ENCODE results near the gene RPS4Y1.
A peak's percentile ranks its signal among the peaks of the same experiment; 100 is the strongest.

The RPS4Y1 gene

GRCh38 chrY:2849368-2849767 lies 8.0 kb downstream of the RPS4Y1 start:
- Histone ChIP-seq H4K8ac (ENCODE audit: low read length) (no peak overlapping the region), H3K23ac (ENCODE audit: low read length in 2 of 2) (no peak overlapping the region), H3K9me3 (ENCODE audit: control insufficient read depth, low read length) (no peaks in the 10 kb centered on the region), H3K9ac (ENCODE audit: low read length) (no peak overlapping the region), H2BK5ac (ENCODE audit: low read depth, low read length, poor library complexity, severe bottlenecking) (no peak overlapping the region), H2BK15ac (ENCODE audit: low read depth, poor library complexity, severe bottlenecking) (no peak overlapping the region), H3K4me3 (ENCODE audit: insufficient read depth in 1 of 2, low read depth in 1 of 2, low read length in 2 of 2) (no peak overlapping the region), H3K27ac (ENCODE audit: low read length, poor library complexity, severe bottlenecking) (no peak overlapping the region), H2BK12ac (ENCODE audit: low read length in 2 of 2) (no peak overlapping the region), H3K4ac (ENCODE audit: low read depth in 1 of 2, low read length in 2 of 2) (no peak overlapping the region), H3K4me1 (ENCODE audit: control insufficient read depth, insufficient read depth, low read depth, low read length) (no peaks in the 10 kb centered on the region), H4K91ac (ENCODE audit: low read length) (no peak overlapping the region), H2BK120ac (ENCODE audit: low read depth, low read length) (no peak overlapping the region), H3K14ac (ENCODE audit: low read length in 2 of 2) (no peak overlapping the region), H2AFZ (ENCODE audit: low read depth, low read length) (no peak overlapping the region), H3K4me2 (ENCODE audit: low read length, poor library complexity, severe bottlenecking) (no peak overlapping the region), H3K36me3 (ENCODE audit: control insufficient read depth in 1 of 2, insufficient read depth in 2 of 2, low read depth in 1 of 2, low read length in 2 of 2) (peaks cover 0 to 22% of the 10 kb centered on the region in 2 experiments), H2AK5ac (ENCODE audit: low read length, severe bottlenecking) (no peak overlapping the region), H3K18ac (ENCODE audit: low read depth in 1 of 2, low read length in 2 of 2) (no peak overlapping the region), H3K79me1 (replicated peaks; ENCODE audit: low read length, poor library complexity, severe bottlenecking) (no peaks in the 10 kb centered on the region), H3K27me3 (ENCODE audit: control insufficient read depth in 1 of 2, insufficient read depth in 1 of 2, low read length in 2 of 2) (no peaks in the 10 kb centered on the region)
- DNase-seq: no peak
- WGBS: 100% methylated on average over 1 of the region's 1 CpG

DNA sequence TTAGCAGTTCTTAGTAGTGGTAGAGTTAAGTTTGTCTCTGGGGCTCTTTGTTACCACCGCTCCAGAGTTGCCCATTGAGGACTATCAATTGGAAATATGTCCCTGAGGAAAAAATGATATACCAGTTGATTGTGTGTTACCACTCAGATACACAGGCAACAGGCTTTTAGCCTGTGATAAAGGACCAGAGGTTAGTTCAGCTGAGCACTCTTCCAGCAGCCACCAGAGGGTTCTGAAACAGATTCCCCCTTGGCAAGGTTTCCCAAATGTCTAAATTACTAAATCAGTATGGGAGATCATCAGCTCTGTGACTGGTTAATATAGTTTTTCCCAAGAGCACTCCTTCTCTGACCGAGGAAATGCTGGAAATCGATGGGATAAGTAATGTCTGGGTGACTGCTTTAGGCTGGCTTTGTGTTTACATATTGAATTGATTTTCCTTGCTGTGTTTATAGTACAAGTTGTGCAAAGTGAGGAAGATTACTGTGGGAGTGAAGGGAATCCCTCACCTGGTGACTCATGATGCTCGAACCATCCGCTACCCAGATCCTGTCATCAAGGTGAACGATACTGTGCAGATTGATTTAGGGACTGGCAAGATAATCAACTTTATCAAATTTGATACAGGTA lies 12.9 kb downstream of the RPS4Y1 start:
- Histone ChIP-seq H3K79me1 (replicated peaks; ENCODE audit: low read length, poor library complexity, severe bottlenecking) (no peaks in the 10 kb centered on the region), H3K9ac (ENCODE audit: low read length) (no peak overlapping the region), H3K23ac (ENCODE audit: low read length in 2 of 2) (no peak overlapping the region), H2BK15ac (ENCODE audit: low read depth, poor library complexity, severe bottlenecking) (no peak overlapping the region), H3K4ac (ENCODE audit: low read depth in 1 of 2, low read length in 2 of 2) (no peak overlapping the region), H3K27ac (ENCODE audit: low read length, poor library complexity, severe bottlenecking) (no peak overlapping the region), H4K8ac (ENCODE audit: low read length) (no peak overlapping the region), H3K4me3 (ENCODE audit: insufficient read depth in 1 of 2, low read depth in 1 of 2, low read length in 2 of 2) (no peak overlapping the region), H2BK120ac (ENCODE audit: low read depth, low read length) (no peak overlapping the region), H2AK5ac (ENCODE audit: low read length, severe bottlenecking) (no peak overlapping the region), H3K9me3 (ENCODE audit: control insufficient read depth, low read length) (no peaks in the 10 kb centered on the region), H2BK12ac (ENCODE audit: low read length in 2 of 2) (no peak overlapping the region), H2AFZ (ENCODE audit: low read depth, low read length) (no peak overlapping the region), H3K27me3 (ENCODE audit: control insufficient read depth in 1 of 2, insufficient read depth in 1 of 2, low read length in 2 of 2) (no peaks in the 10 kb centered on the region), H3K4me1 (ENCODE audit: control insufficient read depth, insufficient read depth, low read depth, low read length) (no peaks in the 10 kb centered on the region), H4K91ac (ENCODE audit: low read length) (no peak overlapping the region), H2BK5ac (ENCODE audit: low read depth, low read length, poor library complexity, severe bottlenecking) (no peak overlapping the region), H3K36me3 (ENCODE audit: control insufficient read depth in 1 of 2, insufficient read depth in 2 of 2, low read depth in 1 of 2, low read length in 2 of 2) (peaks cover 0 to 10% of the 10 kb centered on the region in 2 experiments), H3K18ac (ENCODE audit: low read depth in 1 of 2, low read length in 2 of 2) (no peak overlapping the region), H3K14ac (ENCODE audit: low read length in 2 of 2) (no peak overlapping the region), H3K4me2 (ENCODE audit: low read length, poor library complexity, severe bottlenecking) (no peak overlapping the region)
- WGBS: 87% methylated on average over 2 of the region's 6 CpGs
- no peak for DNase-seq

- Histone ChIP-seq H2BK5ac (ENCODE audit: low read depth, low read length, poor library complexity, severe bottlenecking) (no peak overlapping the region), H3K23ac (ENCODE audit: low read length in 2 of 2) (no peak overlapping the region), H3K79me1 (replicated peaks; ENCODE audit: low read length, poor library complexity, severe bottlenecking) (no peaks in the 10 kb centered on the region), H3K9ac (ENCODE audit: low read length) (no peak overlapping the region), H2AK5ac (ENCODE audit: low read length, severe bottlenecking) (no peak overlapping the region), H2BK15ac (ENCODE audit: low read depth, poor library complexity, severe bottlenecking) (no peak overlapping the region), H3K14ac (ENCODE audit: low read length in 2 of 2) (no peak overlapping the region), H3K18ac (ENCODE audit: low read depth in 1 of 2, low read length in 2 of 2) (no peak overlapping the region), H3K4me1 (ENCODE audit: control insufficient read depth, insufficient read depth, low read depth, low read length) (no peaks in the 10 kb centered on the region), H4K8ac (ENCODE audit: low read length) (no peak overlapping the region), H2BK12ac (ENCODE audit: low read length in 2 of 2) (no peak overlapping the region), H2AFZ (ENCODE audit: low read depth, low read length) (no peak overlapping the region), H3K4me3 (ENCODE audit: insufficient read depth in 1 of 2, low read depth in 1 of 2, low read length in 2 of 2) (no peak overlapping the region), H3K27ac (ENCODE audit: low read length, poor library complexity, severe bottlenecking) (no peak overlapping the region), H3K4ac (ENCODE audit: low read depth in 1 of 2, low read length in 2 of 2) (no peak overlapping the region), H2BK120ac (ENCODE audit: low read depth, low read length) (no peak overlapping the region), H3K9me3 (ENCODE audit: control insufficient read depth, low read length) (no peaks in the 10 kb centered on the region), H4K91ac (ENCODE audit: low read length) (no peak overlapping the region), H3K36me3 (ENCODE audit: control insufficient read depth in 1 of 2, insufficient read depth in 2 of 2, low read depth in 1 of 2, low read length in 2 of 2) (peaks cover 0 to 4% of the 10 kb centered on the region in 2 experiments), H3K4me2 (ENCODE audit: low read length, poor library complexity, severe bottlenecking) (no peak overlapping the region), H3K27me3 (ENCODE audit: control insufficient read depth in 1 of 2, insufficient read depth in 1 of 2, low read length in 2 of 2) (no peaks in the 10 kb centered on the region)
- WGBS: no CpG with 5 or more reads among the region's 5 CpGs
- DNase-seq: no peak
Measured at GRCh38 chrY:2857068-2857467, 15.7 kb downstream of the RPS4Y1 start.

GRCh38 chrY:2857686-2858085 lies 16.3 kb downstream of the RPS4Y1 start:
- WGBS: no CpG with 5 or more reads among the region's 4 CpGs
- Histone ChIP-seq H2BK5ac (ENCODE audit: low read depth, low read length, poor library complexity, severe bottlenecking) (no peak overlapping the region), H4K91ac (ENCODE audit: low read length) (no peak overlapping the region)

More at GRCh38 chrY:2857686-2858085, 16.3 kb downstream of the RPS4Y1 start:
- Histone ChIP-seq H3K79me1 (replicated peaks; ENCODE audit: low read length, poor library complexity, severe bottlenecking) (no peaks in the 10 kb centered on the region), H2AFZ (ENCODE audit: low read depth, low read length) (no peak overlapping the region), H3K4me3 (ENCODE audit: insufficient read depth in 1 of 2, low read depth in 1 of 2, low read length in 2 of 2) (no peak overlapping the region), H3K27ac (ENCODE audit: low read length, poor library complexity, severe bottlenecking) (no peak overlapping the region), H3K9me3 (ENCODE audit: control insufficient read depth, low read length) (no peaks in the 10 kb centered on the region), H3K14ac (ENCODE audit: low read length in 2 of 2) (no peak overlapping the region), H3K23ac (ENCODE audit: low read length in 2 of 2) (no peak overlapping the region), H2BK12ac (ENCODE audit: low read length in 2 of 2) (no peak overlapping the region), H2BK15ac (ENCODE audit: low read depth, poor library complexity, severe bottlenecking) (no peak overlapping the region), H4K8ac (ENCODE audit: low read length) (no peak overlapping the region), H3K4me2 (ENCODE audit: low read length, poor library complexity, severe bottlenecking) (no peak overlapping the region), H3K9ac (ENCODE audit: low read length) (no peak overlapping the region), H2BK120ac (ENCODE audit: low read depth, low read length) (no peak overlapping the region), H3K4me1 (ENCODE audit: control insufficient read depth, insufficient read depth, low read depth, low read length) (no peaks in the 10 kb centered on the region), H3K18ac (ENCODE audit: low read depth in 1 of 2, low read length in 2 of 2) (no peak overlapping the region), H3K36me3 (ENCODE audit: control insufficient read depth in 1 of 2, insufficient read depth in 2 of 2, low read depth in 1 of 2, low read length in 2 of 2) (peaks cover 0 to 4% of the 10 kb centered on the region in 2 experiments), H3K27me3 (ENCODE audit: control insufficient read depth in 1 of 2, insufficient read depth in 1 of 2, low read length in 2 of 2) (no peaks in the 10 kb centered on the region), H3K4ac (ENCODE audit: low read depth in 1 of 2, low read length in 2 of 2) (no peak overlapping the region), H2AK5ac (ENCODE audit: low read length, severe bottlenecking) (no peak overlapping the region)
- peak; percentile 87 for DNase-seq
